H9 (cell line): ENCODE results near the gene OTOS. TPM values are rescaled to one million over a fixed set of nuclear protein-coding genes. Genes with fewer than 3 reads are reported as not detected.

Source experiments
- DNase-seq: peaks from one replicate; pipeline ENCODE4 v3.0.0-alpha.2; 2017
- H2AFZ ChIP-seq: one replicate; pipeline ENCODE4 v1.6.1; 2013; ENCODE audit warnings: mild to moderate bottlenecking, low read length, control low read depth, moderate library complexity
- H2AK5ac ChIP-seq: 2 replicates; pipeline ENCODE4 v1.6.1; 2013; ENCODE audit warnings: low read length, control low read depth, mixed read lengths; ENCODE audit not compliant: insufficient read length
- H2BK120ac ChIP-seq: one replicate; pipeline ENCODE4 v1.6.1; 2013; ENCODE audit warnings: low read depth, mild to moderate bottlenecking, low read length, control low read depth, inconsistent platforms; ENCODE audit not compliant: poor library complexity, severe bottlenecking
- H2BK12ac ChIP-seq: 2 replicates; pipeline ENCODE4 v1.6.1; 2013; ENCODE audit warnings: low read length, control low read depth, mixed read lengths, low read depth; ENCODE audit not compliant: insufficient read length
- H2BK15ac ChIP-seq: 2 replicates; pipeline ENCODE4 v1.6.1; 2013; ENCODE audit warnings: low read depth, low read length, control low read depth
- H2BK20ac ChIP-seq: one replicate; pipeline ENCODE4 v1.6.1; 2013; ENCODE audit warnings: low read depth, mild to moderate bottlenecking, low read length, control low read depth, inconsistent platforms; ENCODE audit not compliant: poor library complexity, severe bottlenecking
- H2BK5ac ChIP-seq: 2 replicates; pipeline ENCODE4 v1.6.1; 2013; ENCODE audit warnings: low read length, control low read depth, mixed read lengths; ENCODE audit not compliant: insufficient read length
- H3K14ac ChIP-seq: 2 replicates; pipeline ENCODE4 v1.6.1; 2013; ENCODE audit warnings: low read length, control low read depth; ENCODE audit not compliant: insufficient read depth
- H3K18ac ChIP-seq: 2 replicates; pipeline ENCODE4 v1.6.1; 2013; ENCODE audit warnings: low read depth, mild to moderate bottlenecking, mixed read lengths, low read length, control low read depth; ENCODE audit not compliant: insufficient read length
- H3K23ac ChIP-seq: 2 replicates; pipeline ENCODE4 v1.6.1; 2013; ENCODE audit warnings: low read length, control low read depth, mixed read lengths, low read depth; ENCODE audit not compliant: insufficient read length
- H3K23me2 ChIP-seq: 2 replicates; pipeline ENCODE4 v1.6.1; 2013; ENCODE audit warnings: low read depth, mild to moderate bottlenecking, mixed read lengths, low read length, control low read depth; ENCODE audit not compliant: insufficient read length, poor library complexity, severe bottlenecking
- H3K27ac ChIP-seq: 2 replicates; pipeline ENCODE4 v1.5.1; 2013; ENCODE audit warnings: low read length, control low read depth, mixed read lengths, low read depth; ENCODE audit not compliant: insufficient read length
- H3K27me3 ChIP-seq: 2 replicates; pipeline ENCODE4 v1.6.1; 2013; ENCODE audit warnings: low read length, control low read depth, inconsistent platforms; ENCODE audit not compliant: insufficient read depth
- H3K4ac ChIP-seq: 2 replicates; pipeline ENCODE4 v1.6.1; 2013; ENCODE audit warnings: low read depth, mild to moderate bottlenecking, control low read depth, inconsistent platforms, low read length, moderate library complexity
- H3K4me1 ChIP-seq: 2 replicates; pipeline ENCODE4 v1.6.1; 2013; ENCODE audit warnings: low read length, control low read depth, inconsistent platforms; ENCODE audit not compliant: insufficient read depth
- H3K4me2 ChIP-seq: 2 replicates; pipeline ENCODE4 v1.6.1; 2013; ENCODE audit warnings: low read length, control low read depth, mixed read lengths; ENCODE audit not compliant: insufficient read length, insufficient read depth
- H3K56ac ChIP-seq: 2 replicates; pipeline ENCODE4 v1.6.1; 2013; ENCODE audit warnings: low read depth, mild to moderate bottlenecking, mixed read lengths, low read length, control low read depth; ENCODE audit not compliant: insufficient read length
- H3K79me1 ChIP-seq: 2 replicates; pipeline ENCODE4 v1.6.1; 2013; ENCODE audit warnings: low read depth, mild to moderate bottlenecking, moderate library complexity, low read length, control low read depth, inconsistent platforms; ENCODE audit not compliant: insufficient read depth, poor library complexity, severe bottlenecking
- H3K79me2 ChIP-seq: 2 replicates; pipeline ENCODE4 v1.6.1; 2013; ENCODE audit warnings: low read length, control low read depth, inconsistent platforms; ENCODE audit not compliant: insufficient read depth
- H3K9ac ChIP-seq: 2 replicates; pipeline ENCODE4 v1.6.1; 2013; ENCODE audit warnings: low read length, control low read depth, mixed read lengths; ENCODE audit not compliant: insufficient read length; ENCODE audit errors: extremely low read depth
- H3K9me3 ChIP-seq: one replicate; pipeline ENCODE4 v1.6.1; 2013; ENCODE audit warnings: low read depth, low read length, inconsistent platforms; ENCODE audit not compliant: control insufficient read depth
- H3T11ph ChIP-seq: one replicate; pipeline ENCODE4 v1.6.1; 2013; ENCODE audit warnings: mild to moderate bottlenecking, low read length, control low read depth, inconsistent platforms
- H4K20me1 ChIP-seq: one replicate; pipeline ENCODE4 v1.6.1; 2013; ENCODE audit not compliant: control insufficient read depth, insufficient read length, insufficient read depth
- H4K5ac ChIP-seq: 2 replicates; pipeline ENCODE4 v1.6.1; 2013; ENCODE audit warnings: low read depth, mild to moderate bottlenecking, mixed read lengths, low read length, control low read depth; ENCODE audit not compliant: insufficient read length
- H4K8ac ChIP-seq: replicated peaks from 2 replicates; pipeline ENCODE4 v1.6.1; 2013; ENCODE audit warnings: low read length, control low read depth, mixed read lengths, low read depth; ENCODE audit not compliant: insufficient read length
- H4K91ac ChIP-seq: 2 replicates; pipeline ENCODE4 v1.6.1; 2013; ENCODE audit warnings: low read depth, mild to moderate bottlenecking, moderate library complexity, mixed read lengths, low read length, control low read depth; ENCODE audit not compliant: insufficient read length
- H3K27ac Mint-ChIP-seq, 3 experiments: 2 replicates in 2 of 3; 3 replicates in 1 of 3; pipeline ENCODE4 v1.8.0; 2020 to 2021; ENCODE audit warnings: mixed read lengths in 3 of 3, mild to moderate bottlenecking in 1 of 3, moderate library complexity in 1 of 3
- H3K27me3 Mint-ChIP-seq: 2 replicates; pipeline ENCODE4 v1.8.0; 2021; ENCODE audit warnings: low read depth, mild to moderate bottlenecking, moderate library complexity, mixed read lengths
- H3K36me3 Mint-ChIP-seq, 3 experiments: 2 replicates in 2 of 3; 3 replicates in 1 of 3; pipeline ENCODE4 v1.8.0; 2020 to 2021; ENCODE audit warnings: low read depth in 3 of 3, mixed read lengths in 3 of 3; ENCODE audit not compliant: insufficient read depth in 1 of 3
- H3K4me1 Mint-ChIP-seq, 2 experiments: 2 replicates each; pipeline ENCODE4 v1.8.0; 2020; ENCODE audit warnings: mixed read lengths in 2 of 2
- H3K4me3 Mint-ChIP-seq, 2 experiments: 2 replicates in 1 of 2; 3 replicates in 1 of 2; pipeline ENCODE4 v1.8.0; 2020 to 2021; ENCODE audit warnings: mild to moderate bottlenecking in 2 of 2, mixed read lengths in 2 of 2, moderate library complexity in 1 of 2
- H3K9me3 Mint-ChIP-seq, 2 experiments: 2 replicates in 1 of 2; 3 replicates in 1 of 2; pipeline ENCODE4 v1.8.0; 2020; ENCODE audit warnings: mild to moderate bottlenecking in 2 of 2, mixed read lengths in 2 of 2, moderate library complexity in 1 of 2
- CTCF ChIP-seq: fragments of 200-600 bp; sonication (generic); conservative IDR thresholded peaks from 3 replicates; pipeline ENCODE4 v1.8.0; 2021; ENCODE audit warnings: antibody characterized with exemption, mild to moderate bottlenecking
- WGBS: extraction: QIAGEN DNeasy Blood & Tissue Kit; methylation state at CpG from one replicate; pipeline ENCODE4 v1.1.7; 2013; ENCODE audit warnings: missing lambda C conversion rate, low lambda C conversion rate, mixed read lengths; ENCODE audit not compliant: insufficient read length; ENCODE audit errors: extremely low coverage; 5-methylcytosine and 5-hydroxymethylcytosine counted together
- total RNA-seq: library from RNA; stranded (reverse); gene quantifications from 2 replicates; pipeline ENCODE4 v1.2.1, GENCODE V29; 2021

The OTOS gene
- total RNA-seq, 1 experiment from 2014 or later, result not detected

- whole genome bisulfite sequencing, result no CpG with 5 or more reads among the region's 16 CpGs
- H2BK120ac ChIP-seq, result no peak overlapping the region
- Mint-ChIP-seq H3K9me3 (peaks cover 5% of the 10 kb centered on the region in 2 experiments; a peak in 4 of 5 replicates), H3K27ac (peak overlapping the region in 1 of 3 experiments; percentile 69; a peak in 1 of 7 replicates), H3K36me3 (peaks cover 0 to under 1% (median 0%) of the 10 kb centered on the region in 3 experiments; a peak in 2 of 7 replicates), H3K4me3 (no peak overlapping the region), H3K27me3 (peaks cover 14% of the 10 kb centered on the region), H3K4me1 (peaks cover 11 to 18% of the 10 kb centered on the region in 2 experiments)
- no peak overlapping the region for H4K8ac ChIP-seq
- no peaks in the 10 kb centered on the region for H4K20me1 ChIP-seq
- no peaks in the 10 kb centered on the region for H3K27me3 ChIP-seq
- no peaks in the 10 kb centered on the region for H3K9me3 ChIP-seq
- H2BK15ac ChIP-seq, result no peak overlapping the region
- H3K23ac ChIP-seq, result no peak overlapping the region
- no peak overlapping the region for H2BK20ac ChIP-seq
- no peak overlapping the region for H2BK5ac ChIP-seq
- H3K4ac ChIP-seq, result no peak overlapping the region
- no peak overlapping the region for H3K27ac ChIP-seq
- no peaks in the 10 kb centered on the region for H3K79me1 ChIP-seq
- no peak overlapping the region for H2BK12ac ChIP-seq
- H3K4me1 ChIP-seq, result no peaks in the 10 kb centered on the region; the same call in 1 of the 2 replicates
- H3K56ac ChIP-seq, result no peak overlapping the region
- H3T11ph ChIP-seq, result no peak overlapping the region
- no peak for TF ChIP-seq CTCF
- H3K9ac ChIP-seq, result no peak overlapping the region
- H3K18ac ChIP-seq, result no peak overlapping the region
- H2AK5ac ChIP-seq, result no peak overlapping the region
- no peaks in the 10 kb centered on the region for H3K23me2 ChIP-seq
- H3K79me2 ChIP-seq, result no peaks in the 10 kb centered on the region
- H3K14ac ChIP-seq, result no peak overlapping the region
- no peak overlapping the region for H4K91ac ChIP-seq
- no peak for DNase-seq
- no peak overlapping the region for H3K4me2 ChIP-seq
- H4K5ac ChIP-seq, result no peak overlapping the region
- no peak overlapping the region for H2AFZ ChIP-seq
These were observed 1.9 kb upstream of the OTOS start for GRCh38 chr2:240142256-240142775.
